ENCODE data around the gene PRRT4. TPM values are rescaled to one million over a fixed set of nuclear protein-coding genes. Genes with fewer than 3 reads are reported as not detected.

The PRRT4 gene
- total RNA-seq, 1 donor, result not detected

GRCh38 chr7:128394904-128395496 lies 33.5 kb upstream of the PRRT4 start:
- TF ChIP-seq, protein P1, sequence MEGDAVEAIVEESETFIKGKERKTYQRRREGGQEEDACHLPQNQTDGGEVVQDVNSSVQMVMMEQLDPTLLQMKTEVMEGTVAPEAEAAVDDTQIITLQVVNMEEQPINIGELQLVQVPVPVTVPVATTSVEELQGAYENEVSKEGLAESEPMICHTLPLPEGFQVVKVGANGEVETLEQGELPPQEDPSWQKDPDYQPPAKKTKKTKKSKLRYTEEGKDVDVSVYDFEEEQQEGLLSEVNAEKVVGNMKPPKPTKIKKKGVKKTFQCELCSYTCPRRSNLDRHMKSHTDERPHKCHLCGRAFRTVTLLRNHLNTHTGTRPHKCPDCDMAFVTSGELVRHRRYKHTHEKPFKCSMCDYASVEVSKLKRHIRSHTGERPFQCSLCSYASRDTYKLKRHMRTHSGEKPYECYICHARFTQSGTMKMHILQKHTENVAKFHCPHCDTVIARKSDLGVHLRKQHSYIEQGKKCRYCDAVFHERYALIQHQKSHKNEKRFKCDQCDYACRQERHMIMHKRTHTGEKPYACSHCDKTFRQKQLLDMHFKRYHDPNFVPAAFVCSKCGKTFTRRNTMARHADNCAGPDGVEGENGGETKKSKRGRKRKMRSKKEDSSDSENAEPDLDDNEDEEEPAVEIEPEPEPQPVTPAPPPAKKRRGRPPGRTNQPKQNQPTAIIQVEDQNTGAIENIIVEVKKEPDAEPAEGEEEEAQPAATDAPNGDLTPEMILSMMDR (IDR thresholded peaks at IDR 0.05; ENCODE audit: insufficient read depth, low read depth, low read length), result no peak
- no peak overlapping the region for H3K4me3 ChIP-seq (ENCODE audit: low read depth, low read length)
- no peak for DNase-seq (ENCODE audit: low read depth)

GRCh38 chr7:128393526-128394330 lies 32.2 kb upstream of the PRRT4 start:
- TF ChIP-seq, protein P1 (IDR thresholded peaks at IDR 0.05; ENCODE audit: insufficient read depth, low read depth, low read length), result no peak

GRCh38 chr7:128392446-128393327 lies 31.2 kb upstream of the PRRT4 start:
- H3K4me3 ChIP-seq (ENCODE audit: low read depth, low read length), result no peak overlapping the region
- no peak for DNase-seq (ENCODE audit: low read depth)
- TF ChIP-seq, protein P1 (IDR thresholded peaks at IDR 0.05; ENCODE audit: insufficient read depth, low read depth, low read length), result no peak

More at GRCh38 chr7:128393526-128394330, 32.2 kb upstream of the PRRT4 start:
- no peak overlapping the region for H3K4me3 ChIP-seq (ENCODE audit: low read depth, low read length)
- no peak for DNase-seq (ENCODE audit: low read depth)

GRCh38 chr7:128391805-128392204 lies 30.3 kb upstream of the PRRT4 start:
- H3K4me3 ChIP-seq (ENCODE audit: low read depth, low read length), result no peak overlapping the region
- TF ChIP-seq, protein P1 (IDR thresholded peaks at IDR 0.05; ENCODE audit: insufficient read depth, low read depth, low read length), result no peak
- no peak for DNase-seq (ENCODE audit: low read depth)

DNA sequence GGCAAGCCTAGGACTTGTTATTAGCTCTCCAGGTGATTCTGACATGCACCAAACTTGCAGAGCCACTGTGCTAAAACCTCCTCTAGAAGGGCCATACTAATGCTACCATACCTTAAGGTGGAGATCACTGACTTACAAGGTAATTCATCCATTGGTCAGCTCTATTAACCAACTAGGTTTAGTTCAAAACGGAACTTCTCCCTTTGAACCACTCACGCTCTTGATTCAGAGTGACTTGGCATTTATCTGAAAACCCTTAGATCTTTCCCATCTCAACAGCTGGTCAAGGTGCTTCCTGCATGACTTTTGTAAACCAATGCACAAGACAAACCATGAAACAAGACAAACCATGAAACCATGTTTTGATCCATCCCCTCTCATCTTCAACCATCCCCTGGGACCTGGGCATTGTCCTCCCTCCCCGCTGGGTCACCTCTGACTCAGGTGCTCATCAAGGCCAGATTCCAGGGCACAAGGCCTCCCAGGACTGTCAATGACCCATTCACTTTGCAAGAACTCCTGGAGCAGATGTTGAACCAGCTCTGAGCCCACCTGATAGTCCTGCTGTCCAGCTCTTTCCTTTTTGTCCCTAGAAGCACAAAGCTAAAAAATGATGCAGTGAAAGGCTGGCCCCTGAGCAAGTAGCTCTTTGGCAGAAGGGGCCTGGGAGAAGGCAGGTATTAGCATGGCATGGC lies 29.5 kb upstream of the PRRT4 start:
- TF ChIP-seq, protein P1 (IDR thresholded peaks at IDR 0.05; ENCODE audit: insufficient read depth, low read depth, low read length), result no peak
- no peak for DNase-seq (ENCODE audit: low read depth)
- H3K4me3 ChIP-seq (ENCODE audit: low read depth, low read length), result no peak overlapping the region

Measured in fibroblast of villous mesenchyme (primary cell).